Kasumi-1 (cell line): Measurements from ENCODE around the gene UCHL5.

Experiments used
- DNase-seq, 2 experiments: peaks; one replicate each; lab custom pipeline; 2025; lab: John Stamatoyannopoulos, UW

The UCHL5 gene

GRCh38 chr1:192967901-192968300, 91.3 kb downstream of the UCHL5 start:
- DNase-seq, result peak in 1 of 2 experiments; percentile 5

GRCh38 chr1:192967211-192967877, 91.8 kb downstream of the UCHL5 start:
- DNase-seq, result no peak

DNA sequence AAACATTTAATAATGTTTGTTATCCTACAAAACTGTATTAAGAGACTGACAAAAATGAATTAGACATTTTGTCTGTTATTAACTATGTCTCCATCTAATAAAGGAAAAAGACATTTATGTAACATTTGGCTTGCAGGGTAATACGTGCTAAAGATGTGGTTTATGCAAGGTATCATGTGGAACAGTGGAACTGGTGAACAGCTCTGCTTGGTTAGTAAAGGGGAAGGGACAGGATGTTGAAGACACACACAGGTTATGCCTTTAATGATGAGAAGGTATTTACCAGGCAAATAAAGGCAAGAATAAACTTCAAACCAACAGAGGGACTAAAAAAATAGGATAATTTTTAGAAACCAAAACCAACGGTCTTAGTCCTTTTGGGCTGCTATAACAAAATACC, 93.1 kb downstream of the UCHL5 start:
- DNase-seq, result no peak

DNA sequence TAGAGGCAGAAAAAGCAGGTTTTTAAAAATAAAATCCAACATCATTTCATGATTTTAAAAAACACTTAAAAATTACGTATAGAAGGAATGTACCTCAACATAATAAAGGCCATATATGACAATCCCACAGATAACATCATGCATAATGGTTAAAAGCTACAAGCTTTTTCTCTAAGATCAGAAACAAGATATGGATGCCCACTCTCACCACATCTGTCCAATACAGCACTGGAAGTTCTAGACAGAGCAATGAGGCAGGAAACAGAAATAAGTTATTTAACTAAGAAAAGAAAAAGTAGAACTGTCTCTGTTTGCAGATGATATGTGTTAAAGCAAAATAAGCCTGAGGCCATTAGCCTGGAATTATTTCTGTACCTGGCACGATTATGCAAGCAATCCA, 96.3 kb downstream of the UCHL5 start:
- no peak for DNase-seq
